Iris pigment epithelial cell (primary cell): ENCODE results near the gene FARP1.

Experiments
- DNase-seq: peaks from one replicate; pipeline ENCODE4 v3.0.0-alpha.2; 2011; ENCODE audit warnings: low read depth

FARP1 gene

GRCh38 chr13:98503175-98504028, 360.5 kb downstream of the FARP1 start:
- DNase-seq, result no peak

DNA sequence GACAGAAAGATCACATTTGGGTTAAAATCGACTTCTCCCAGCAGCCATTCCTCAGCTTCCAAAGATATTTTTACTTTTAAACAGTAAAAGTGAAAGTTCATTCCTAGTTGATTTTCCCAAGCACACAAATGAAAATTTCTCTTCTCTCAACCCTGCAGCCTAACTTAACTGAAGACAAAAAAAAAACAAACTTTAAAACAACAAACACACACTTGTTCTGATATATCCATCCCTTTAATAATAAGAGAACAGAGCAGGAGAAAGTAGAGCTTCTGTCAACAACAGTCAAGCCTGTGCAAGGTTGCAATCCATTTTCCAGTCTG, 361.1 kb downstream of the FARP1 start:
- DNase-seq, result no peak

GRCh38 chr13:98504371-98504963, 361.6 kb downstream of the FARP1 start:
- no peak for DNase-seq
